Loucy (cell line): ENCODE results near the gene TOB1.

Source experiments
- H2AFZ ChIP-seq: fragments of 200-600 bp; sonication (generic); 2 replicates; pipeline ENCODE4 v1.6.0; 2016; ENCODE audit warnings: antibody characterized with exemption, mild to moderate bottlenecking, low read length, moderate library complexity
- H3F3A ChIP-seq: fragments of 200-600 bp; 2 replicates; pipeline ENCODE4 v1.6.0; 2016; ENCODE audit warnings: antibody characterized with exemption, low read depth, mild to moderate bottlenecking
- H3K27me3 ChIP-seq: fragments of 200-600 bp; sonication (generic); 2 replicates; pipeline ENCODE4 v1.6.1; 2014; ENCODE audit warnings: low read length, mild to moderate bottlenecking; ENCODE audit not compliant: insufficient read depth, poor library complexity, severe bottlenecking
- H3K36me3 ChIP-seq: fragments of 200-600 bp; sonication (generic); 2 replicates; pipeline ENCODE4 v1.6.1; 2016; ENCODE audit warnings: low read length; ENCODE audit not compliant: insufficient read depth
- H3K4me1 ChIP-seq: fragments of 200-600 bp; sonication (generic); 2 replicates; pipeline ENCODE4 v1.5.1; 2014; ENCODE audit warnings: low read length, mild to moderate bottlenecking; ENCODE audit not compliant: insufficient read depth, poor library complexity, severe bottlenecking
- H3K4me2 ChIP-seq: fragments of 200-600 bp; sonication (generic); 2 replicates; pipeline ENCODE4 v1.6.0; 2014; ENCODE audit warnings: antibody characterized with exemption, low read length, low read depth, mild to moderate bottlenecking; ENCODE audit not compliant: poor library complexity, severe bottlenecking
- H3K4me3 ChIP-seq: fragments of 200-600 bp; sonication (generic); 2 replicates; pipeline ENCODE4 v1.5.1; 2014; ENCODE audit warnings: low read length, mild to moderate bottlenecking, mixed read lengths; ENCODE audit not compliant: poor library complexity, severe bottlenecking
- H3K79me2 ChIP-seq: fragments of 200-600 bp; sonication (generic); 2 replicates; pipeline ENCODE4 v1.6.1; 2014; ENCODE audit warnings: low read length; ENCODE audit not compliant: insufficient read depth
- H3K9ac ChIP-seq: fragments of 200-600 bp; sonication (generic); 2 replicates; pipeline ENCODE4 v1.6.0; 2014; ENCODE audit warnings: mild to moderate bottlenecking, low read depth, low read length, moderate library complexity; ENCODE audit not compliant: poor library complexity, severe bottlenecking
- H3K9me2 ChIP-seq: fragments of 200-600 bp; sonication (generic); replicated peaks from 2 replicates; pipeline ENCODE4 v1.6.1; 2016; ENCODE audit warnings: low read depth, low read length, mixed read lengths
- H3K9me3 ChIP-seq: fragments of 200-600 bp; sonication (generic); 2 replicates; pipeline ENCODE4 v1.6.1; 2014; ENCODE audit warnings: mild to moderate bottlenecking, antibody characterized with exemption, low read length, low read depth; ENCODE audit not compliant: insufficient read depth
- H4K20me1 ChIP-seq: fragments of 200-600 bp; sonication (generic); 2 replicates; pipeline ENCODE4 v1.6.0; 2014; ENCODE audit warnings: antibody characterized with exemption, low read length, mild to moderate bottlenecking; ENCODE audit not compliant: insufficient read depth, poor library complexity, severe bottlenecking
- CTCF ChIP-seq: fragments of 200-600 bp; sonication (generic); conservative IDR thresholded peaks from 2 replicates; pipeline ENCODE4 v1.5.1; 2014; ENCODE audit warnings: mild to moderate bottlenecking, antibody characterized with exemption, low read length
- EZH2phosphoT487 ChIP-seq: fragments of 200-600 bp; IDR thresholded peaks from 2 replicates; pipeline ENCODE4 v1.6.1; 2018; ENCODE audit warnings: antibody characterized with exemption, mild to moderate bottlenecking, moderate library complexity, borderline replicate concordance

TOB1 gene

GRCh38 chr17:50836826-50837225, 29.3 kb downstream of the TOB1 start:
- no peaks in the 10 kb centered on the region for H4K20me1 ChIP-seq
- H3K4me2 ChIP-seq, result no peak overlapping the region
- TF ChIP-seq CTCF (no peak), EZH2phosphoT487 (no peak)
- no peaks in the 10 kb centered on the region for H3K4me1 ChIP-seq
- no peaks in the 10 kb centered on the region for H3K36me3 ChIP-seq
- no peak overlapping the region for H3K9ac ChIP-seq
- H3K9me3 ChIP-seq, result no peaks in the 10 kb centered on the region
- H3K27me3 ChIP-seq, result no peaks in the 10 kb centered on the region
- H3K4me3 ChIP-seq, result no peak overlapping the region
- H2AFZ ChIP-seq, result no peak overlapping the region
- H3K79me2 ChIP-seq, result no peaks in the 10 kb centered on the region
- no peaks in the 10 kb centered on the region for H3K9me2 ChIP-seq
- H3F3A ChIP-seq, result no peaks in the 10 kb centered on the region

DNA sequence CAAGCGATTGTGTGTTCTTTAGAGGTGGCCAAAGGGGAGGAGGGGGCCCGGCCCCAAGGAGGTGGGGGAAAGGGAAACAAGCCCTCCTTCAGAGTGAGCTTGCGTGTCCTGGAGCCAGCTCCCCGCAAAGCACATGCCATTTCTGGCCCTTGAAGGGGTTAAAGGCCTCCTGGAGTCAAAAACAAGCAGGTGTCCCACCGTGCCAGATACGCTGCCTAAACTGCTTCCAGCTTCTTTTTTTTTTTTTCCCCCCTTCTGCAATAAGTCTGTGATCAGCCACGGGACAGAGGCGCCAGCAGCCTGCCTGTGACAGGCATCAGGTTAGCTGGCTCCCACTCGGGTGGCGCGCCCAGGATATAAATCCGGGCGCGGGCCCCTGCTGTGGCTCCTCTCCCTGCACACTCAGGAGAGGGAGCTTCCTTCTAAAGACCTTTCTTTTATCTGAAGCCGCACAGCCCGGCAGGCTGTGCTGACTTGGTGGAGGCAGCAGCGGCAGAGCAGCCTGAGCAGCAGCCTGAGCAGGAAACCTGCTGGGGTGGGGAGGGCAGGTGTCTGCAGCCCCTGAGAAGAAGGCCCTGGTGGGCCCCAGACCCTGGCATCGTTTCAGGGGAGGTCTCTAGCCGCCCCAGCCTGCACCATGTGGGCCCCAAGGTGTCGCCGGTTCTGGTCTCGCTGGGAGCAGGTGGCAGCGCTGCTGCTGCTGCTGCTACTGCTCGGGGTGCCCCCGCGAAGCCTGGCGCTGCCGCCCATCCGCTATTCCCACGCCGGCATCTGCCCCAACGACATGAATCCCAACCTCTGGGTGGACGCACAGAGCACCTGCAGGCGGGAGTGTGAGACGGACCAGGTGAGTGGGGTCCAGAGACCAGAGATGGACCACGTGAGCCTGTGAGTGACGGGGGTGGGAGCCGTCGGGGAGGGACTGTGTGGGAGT, 30.6 kb downstream of the TOB1 start, which contains the start of gene WFIKKN2:
TSS of gene WFIKKN2 (plus strand) at position 286 of the 934 bp plus-strand sequence. CDS start at position 638, 352 bp downstream.
- H3F3A ChIP-seq, result no peaks in the 10 kb centered on the region
- no peak within 1 kb of the TSS for H3K9ac ChIP-seq
- no peak within 1 kb of the TSS for H2AFZ ChIP-seq
- TF ChIP-seq EZH2phosphoT487 (no peak), CTCF (no peak)
- H3K36me3 ChIP-seq, result no peaks in the 10 kb centered on the region
- H4K20me1 ChIP-seq, result no peaks in the 10 kb centered on the region
- no peaks in the 10 kb centered on the region for H3K79me2 ChIP-seq
- H3K4me2 ChIP-seq, result no peak within 1 kb of the TSS
- no peaks in the 10 kb centered on the region for H3K9me3 ChIP-seq
- H3K4me3 ChIP-seq, result no peak within 1 kb of the TSS
- no peaks in the 10 kb centered on the region for H3K9me2 ChIP-seq
- H3K27me3 ChIP-seq, result no peaks in the 10 kb centered on the region
- H3K4me1 ChIP-seq, result no peaks in the 10 kb centered on the region

GRCh38 chr17:50834429-50835300, 31.5 kb downstream of the TOB1 start:
- Histone ChIP-seq H3K79me2 (no peaks in the 10 kb centered on the region), H3K36me3 (no peaks in the 10 kb centered on the region), H3K9me3 (no peaks in the 10 kb centered on the region), H3K9ac (no peak overlapping the region), H2AFZ (no peak overlapping the region), H3K4me2 (no peak overlapping the region), H3K4me3 (no peak overlapping the region), H4K20me1 (no peaks in the 10 kb centered on the region), H3K4me1 (no peaks in the 10 kb centered on the region), H3F3A (no peaks in the 10 kb centered on the region), H3K27me3 (no peaks in the 10 kb centered on the region), H3K9me2 (no peaks in the 10 kb centered on the region)
- no peak for TF ChIP-seq EZH2phosphoT487
- TF ChIP-seq CTCF, result no peak
